Esophagus squamous epithelium (tissue), 4 donors: ENCODE results near the gene SHFL.

ENCODE experiments used
- CTCF ChIP-seq, 6 experiments: fragments of 450-650 bp in 4 of 6; fragments of 200-600 bp in 2 of 6; sonication (generic) in 2 of 6; IDR thresholded peaks; one replicate each; pipeline ENCODE4 v1.5.1; 2016 to 2019; ENCODE audit warnings: antibody characterized with exemption in 6 of 6, mild to moderate bottlenecking in 4 of 6, moderate library complexity in 4 of 6
- POLR2A ChIP-seq, 4 donors: fragments of 450-650 bp; IDR thresholded peaks; one replicate each; pipeline ENCODE4 v1.6.1; 2017; ENCODE audit warnings: antibody characterized with exemption in 4 of 4, mild to moderate bottlenecking in 4 of 4, moderate library complexity in 3 of 4

DNA sequence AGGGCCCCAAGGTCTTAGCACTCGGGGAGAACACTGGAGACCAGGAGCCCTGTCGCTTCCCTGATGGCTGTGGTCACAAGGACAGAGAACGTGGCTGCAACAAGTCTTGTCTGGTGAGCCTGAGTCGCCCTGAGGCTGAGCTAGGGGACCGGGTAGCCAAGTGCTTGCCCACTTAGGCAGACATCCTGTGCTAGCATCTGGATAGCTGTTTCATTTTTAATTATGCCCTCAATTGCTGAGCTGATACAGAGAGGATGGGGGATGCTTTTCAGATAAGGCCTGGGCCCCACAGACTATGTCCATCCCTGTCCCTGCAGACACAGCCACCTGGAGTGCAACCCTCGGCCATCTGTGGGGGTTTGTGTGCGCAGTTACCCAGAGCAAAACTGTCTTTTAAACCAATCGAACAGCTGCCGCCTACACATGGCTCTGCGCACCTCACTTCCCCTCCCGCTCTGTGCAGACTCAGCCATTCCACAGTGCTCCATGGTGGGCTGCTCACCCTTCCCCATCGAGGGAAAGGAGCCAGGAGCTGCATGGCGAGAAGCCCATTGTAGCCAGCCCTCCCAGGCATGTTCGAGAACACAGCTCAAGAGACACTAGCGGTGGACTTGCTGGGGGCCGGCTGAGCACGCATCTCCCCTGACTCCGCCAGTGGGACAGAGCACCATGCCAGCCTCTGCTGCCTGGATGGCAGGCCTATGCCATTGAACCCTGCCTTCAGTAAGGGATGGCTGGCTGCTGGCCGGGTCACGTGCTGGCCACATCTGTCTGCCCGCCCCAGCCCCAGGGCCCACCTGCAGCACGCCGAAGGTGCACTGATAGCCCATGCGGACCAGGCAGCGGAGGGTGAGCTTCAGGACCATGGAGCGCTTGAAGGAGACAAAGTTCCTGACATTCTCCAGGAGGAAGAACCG, 53.0 kb downstream of the SHFL start:
- TF ChIP-seq CTCF (IDR thresholded peaks at IDR 0.05) (no peak), POLR2A (IDR thresholded peaks at IDR 0.05) (no peak)
